ENCODE data around the gene SIRPB1.

DNA sequence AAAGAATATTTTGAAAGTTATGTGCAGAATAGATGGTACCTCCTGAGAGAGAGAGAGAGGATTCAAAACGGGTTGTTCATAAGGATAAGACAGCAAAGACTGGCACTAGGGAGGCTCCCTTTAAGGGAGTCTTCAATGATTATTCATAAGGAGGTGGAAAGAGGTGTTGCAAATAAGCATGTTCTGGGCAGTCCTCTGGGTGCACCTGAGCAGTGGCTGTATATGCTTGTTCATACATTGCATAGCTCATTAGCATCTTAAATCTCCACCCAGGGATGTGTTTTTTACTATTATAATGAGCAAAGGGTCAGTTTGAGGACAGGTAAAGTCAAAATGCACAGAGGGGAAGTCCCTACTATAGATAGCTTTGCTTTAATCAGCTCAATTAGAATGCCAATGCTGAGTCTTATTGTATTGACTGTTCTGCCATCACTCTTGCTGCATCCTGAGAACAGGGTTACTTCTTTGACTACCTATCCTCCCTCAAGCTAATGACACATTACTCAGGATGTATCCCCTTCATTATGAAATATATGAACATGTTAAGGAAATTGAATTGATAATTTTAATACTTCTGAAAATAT, 47.8 kb upstream of the SIRPB1 start:
- TF ChIP-seq, protein P1, sequence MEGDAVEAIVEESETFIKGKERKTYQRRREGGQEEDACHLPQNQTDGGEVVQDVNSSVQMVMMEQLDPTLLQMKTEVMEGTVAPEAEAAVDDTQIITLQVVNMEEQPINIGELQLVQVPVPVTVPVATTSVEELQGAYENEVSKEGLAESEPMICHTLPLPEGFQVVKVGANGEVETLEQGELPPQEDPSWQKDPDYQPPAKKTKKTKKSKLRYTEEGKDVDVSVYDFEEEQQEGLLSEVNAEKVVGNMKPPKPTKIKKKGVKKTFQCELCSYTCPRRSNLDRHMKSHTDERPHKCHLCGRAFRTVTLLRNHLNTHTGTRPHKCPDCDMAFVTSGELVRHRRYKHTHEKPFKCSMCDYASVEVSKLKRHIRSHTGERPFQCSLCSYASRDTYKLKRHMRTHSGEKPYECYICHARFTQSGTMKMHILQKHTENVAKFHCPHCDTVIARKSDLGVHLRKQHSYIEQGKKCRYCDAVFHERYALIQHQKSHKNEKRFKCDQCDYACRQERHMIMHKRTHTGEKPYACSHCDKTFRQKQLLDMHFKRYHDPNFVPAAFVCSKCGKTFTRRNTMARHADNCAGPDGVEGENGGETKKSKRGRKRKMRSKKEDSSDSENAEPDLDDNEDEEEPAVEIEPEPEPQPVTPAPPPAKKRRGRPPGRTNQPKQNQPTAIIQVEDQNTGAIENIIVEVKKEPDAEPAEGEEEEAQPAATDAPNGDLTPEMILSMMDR (conservative IDR thresholded peaks at IDR 0.05 in 1 of 2, IDR thresholded peaks at IDR 0.05 in 1 of 2; ENCODE audit: extremely low read depth in 1 of 2, insufficient read depth in 1 of 2, low read depth in 1 of 2, low read length in 2 of 2): no peak
- no peak for TF ChIP-seq EZH2 (IDR thresholded peaks at IDR 0.05; ENCODE audit: borderline replicate concordance, low read length)
